ENCODE measurements around the gene UNC5C.

UNC5C gene

DNA sequence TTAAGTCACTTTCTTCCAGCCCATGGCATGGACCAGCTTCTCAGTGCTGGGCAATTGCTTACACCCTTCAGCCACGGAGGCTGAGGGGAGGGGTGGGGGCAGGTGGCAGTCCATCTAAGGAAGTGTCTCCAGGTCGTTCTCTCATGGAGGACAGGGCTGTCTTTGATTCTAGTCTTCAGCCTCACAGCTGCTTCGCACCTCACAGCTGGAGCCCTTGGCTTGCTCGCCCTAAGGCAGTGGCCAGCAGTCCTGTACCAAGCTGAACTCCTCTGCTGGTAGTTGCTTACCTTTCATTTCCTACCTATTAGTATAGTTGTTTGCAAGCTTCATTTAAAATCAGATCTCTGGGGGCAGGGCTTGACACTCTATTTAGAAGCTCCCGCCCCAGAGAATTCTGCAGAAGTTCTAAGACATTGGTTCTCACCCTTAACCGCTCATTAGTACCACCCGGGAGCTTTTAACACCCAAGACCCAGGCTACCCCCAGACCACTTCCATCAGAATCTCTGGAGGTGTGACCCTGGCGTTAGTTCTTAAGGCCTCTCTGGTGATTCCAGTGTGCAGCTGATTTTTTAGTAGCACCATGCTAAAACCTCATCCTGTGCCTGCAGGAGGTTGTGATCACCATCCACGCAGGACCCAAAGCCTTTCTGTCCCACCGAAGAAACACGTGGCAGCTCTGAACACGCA lies 386.8 kb downstream of the UNC5C start:
- Histone ChIP-seq H3K27ac (ENCODE audit: extremely low read depth, low read depth, low read length) (no peak overlapping the region), H3K4me1 (ENCODE audit: control insufficient read depth, insufficient read depth, low read length) (no peaks in the 10 kb centered on the region), H3K9me3 (ENCODE audit: control insufficient read depth, insufficient read depth, low read depth, low read length) (no peaks in the 10 kb centered on the region), H3K36me3 (ENCODE audit: control insufficient read depth in 2 of 2, insufficient read depth in 1 of 2, low read length in 2 of 2) (no peaks in the 10 kb centered on the region), H3K4me3 (ENCODE audit: low read depth, low read length) (no peak overlapping the region)
- ChIA-PET POLR2A (no interaction called here), CTCF (interaction anchor here (0.5 to 0.8 kb wide), 3 partner anchors 199 to 1362 kb away, joined by 3 to 5 read pairs (median 3); no protein-coding TSS in a partner anchor)
- TF ChIP-seq ZNF514 (tag by site-specific recombination; IDR thresholded peaks at IDR 0.05) (no peak), KLF9 (tag by site-specific recombination; IDR thresholded peaks at IDR 0.05; ENCODE audit: low read depth) (no peak), ZNF23 (tag by site-specific recombination; IDR thresholded peaks at IDR 0.05; ENCODE audit: borderline replicate concordance) (no peak)
- TF ChIP-seq, protein P1, sequence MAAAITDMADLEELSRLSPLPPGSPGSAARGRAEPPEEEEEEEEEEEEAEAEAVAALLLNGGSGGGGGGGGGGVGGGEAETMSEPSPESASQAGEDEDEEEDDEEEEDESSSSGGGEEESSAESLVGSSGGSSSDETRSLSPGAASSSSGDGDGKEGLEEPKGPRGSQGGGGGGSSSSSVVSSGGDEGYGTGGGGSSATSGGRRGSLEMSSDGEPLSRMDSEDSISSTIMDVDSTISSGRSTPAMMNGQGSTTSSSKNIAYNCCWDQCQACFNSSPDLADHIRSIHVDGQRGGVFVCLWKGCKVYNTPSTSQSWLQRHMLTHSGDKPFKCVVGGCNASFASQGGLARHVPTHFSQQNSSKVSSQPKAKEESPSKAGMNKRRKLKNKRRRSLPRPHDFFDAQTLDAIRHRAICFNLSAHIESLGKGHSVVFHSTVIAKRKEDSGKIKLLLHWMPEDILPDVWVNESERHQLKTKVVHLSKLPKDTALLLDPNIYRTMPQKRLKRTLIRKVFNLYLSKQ (tag by site-specific recombination; IDR thresholded peaks at IDR 0.05; ENCODE audit: borderline replicate concordance), result no peak
- TF ChIP-seq, protein P2, sequence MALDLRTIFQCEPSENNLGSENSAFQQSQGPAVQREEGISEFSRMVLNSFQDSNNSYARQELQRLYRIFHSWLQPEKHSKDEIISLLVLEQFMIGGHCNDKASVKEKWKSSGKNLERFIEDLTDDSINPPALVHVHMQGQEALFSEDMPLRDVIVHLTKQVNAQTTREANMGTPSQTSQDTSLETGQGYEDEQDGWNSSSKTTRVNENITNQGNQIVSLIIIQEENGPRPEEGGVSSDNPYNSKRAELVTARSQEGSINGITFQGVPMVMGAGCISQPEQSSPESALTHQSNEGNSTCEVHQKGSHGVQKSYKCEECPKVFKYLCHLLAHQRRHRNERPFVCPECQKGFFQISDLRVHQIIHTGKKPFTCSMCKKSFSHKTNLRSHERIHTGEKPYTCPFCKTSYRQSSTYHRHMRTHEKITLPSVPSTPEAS (tag by site-specific recombination; IDR thresholded peaks at IDR 0.05), result no peak

DNA sequence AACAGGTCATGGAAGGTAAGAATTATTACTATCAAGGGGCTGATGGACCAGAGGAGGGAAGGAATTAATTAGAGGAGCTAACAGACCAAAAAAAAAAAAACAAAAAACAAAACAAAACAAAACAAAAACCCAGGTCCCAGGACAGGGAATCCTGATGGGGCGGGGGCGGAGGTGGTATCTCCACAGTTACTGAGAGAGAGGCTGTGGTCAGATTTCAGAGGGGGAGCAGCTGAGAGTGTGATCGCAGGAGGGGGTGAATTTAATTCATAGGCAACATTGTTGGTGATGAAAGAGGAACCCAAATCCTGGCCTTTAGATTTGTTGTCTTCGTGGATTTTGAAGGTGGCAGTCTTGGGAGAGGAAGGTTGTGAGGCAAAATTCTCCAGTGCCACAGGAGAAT lies 389.4 kb downstream of the UNC5C start:
- no peak overlapping the region for H3K27ac ChIP-seq (ENCODE audit: extremely low read depth, low read depth, low read length)
- POLR2A ChIA-PET, result no interaction called here
- H3K4me3 ChIP-seq (ENCODE audit: low read depth, low read length), result no peak overlapping the region
- TF ChIP-seq, protein P3, sequence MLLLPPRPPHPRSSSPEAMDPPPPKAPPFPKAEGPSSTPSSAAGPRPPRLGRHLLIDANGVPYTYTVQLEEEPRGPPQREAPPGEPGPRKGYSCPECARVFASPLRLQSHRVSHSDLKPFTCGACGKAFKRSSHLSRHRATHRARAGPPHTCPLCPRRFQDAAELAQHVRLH (tag by site-specific recombination; IDR thresholded peaks at IDR 0.05), result no peak
- TF ChIP-seq ZNF133 (tag by site-specific recombination; IDR thresholded peaks at IDR 0.05), result no peak
- no peak for TF ChIP-seq ZNF433 (tag by site-specific recombination; IDR thresholded peaks at IDR 0.05; ENCODE audit: low read depth)
- no peak for TF ChIP-seq REPIN1 (tag by site-specific recombination; IDR thresholded peaks at IDR 0.05; ENCODE audit: low read depth)
- TF ChIP-seq, protein P4, sequence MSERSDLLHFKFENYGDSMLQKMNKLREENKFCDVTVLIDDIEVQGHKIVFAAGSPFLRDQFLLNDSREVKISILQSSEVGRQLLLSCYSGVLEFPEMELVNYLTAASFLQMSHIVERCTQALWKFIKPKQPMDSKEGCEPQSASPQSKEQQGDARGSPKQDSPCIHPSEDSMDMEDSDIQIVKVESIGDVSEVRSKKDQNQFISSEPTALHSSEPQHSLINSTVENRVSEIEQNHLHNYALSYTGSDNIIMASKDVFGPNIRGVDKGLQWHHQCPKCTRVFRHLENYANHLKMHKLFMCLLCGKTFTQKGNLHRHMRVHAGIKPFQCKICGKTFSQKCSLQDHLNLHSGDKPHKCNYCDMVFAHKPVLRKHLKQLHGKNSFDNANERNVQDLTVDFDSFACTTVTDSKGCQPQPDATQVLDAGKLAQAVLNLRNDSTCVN (tag by site-specific recombination; optimal IDR thresholded peaks at IDR 0.05), result no peak
- no peaks in the 10 kb centered on the region for H3K9me3 ChIP-seq (ENCODE audit: control insufficient read depth, insufficient read depth, low read depth, low read length)
- H3K4me1 ChIP-seq (ENCODE audit: control insufficient read depth, insufficient read depth, low read length), result no peaks in the 10 kb centered on the region
- CTCF ChIA-PET, result interaction anchor here (0.7 kb wide), 1 partner anchor 8 kb away, joined by 3 read pairs; no protein-coding TSS in a partner anchor
- no peaks in the 10 kb centered on the region for H3K36me3 ChIP-seq (ENCODE audit: control insufficient read depth in 2 of 2, insufficient read depth in 1 of 2, low read length in 2 of 2)

DNA sequence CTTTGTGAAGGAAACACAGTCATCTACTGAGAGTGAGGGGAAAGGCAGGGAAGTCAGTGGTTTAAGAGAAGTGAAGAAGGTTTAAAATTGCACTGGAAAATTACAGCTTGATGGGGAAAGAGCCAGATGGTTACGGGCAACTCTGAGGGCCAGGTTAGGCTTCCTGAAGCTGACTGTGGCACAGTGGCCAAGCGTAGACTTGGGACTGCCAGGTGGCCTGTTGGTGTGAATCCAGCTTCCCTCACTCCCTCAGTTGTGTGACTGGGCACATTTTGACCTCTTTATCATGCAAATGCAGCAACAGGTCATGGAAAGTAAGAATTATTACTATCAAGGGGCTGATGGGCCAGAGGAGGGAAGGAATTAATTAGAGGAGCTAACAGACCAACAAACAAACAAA lies 390.1 kb downstream of the UNC5C start:
- Histone ChIP-seq H3K9me3 (ENCODE audit: control insufficient read depth, insufficient read depth, low read depth, low read length) (no peaks in the 10 kb centered on the region), H3K4me3 (ENCODE audit: low read depth, low read length) (no peak overlapping the region), H3K27ac (ENCODE audit: extremely low read depth, low read depth, low read length) (no peak overlapping the region), H3K36me3 (ENCODE audit: control insufficient read depth in 2 of 2, insufficient read depth in 1 of 2, low read length in 2 of 2) (no peaks in the 10 kb centered on the region), H3K4me1 (ENCODE audit: control insufficient read depth, insufficient read depth, low read length) (no peaks in the 10 kb centered on the region)
- POLR2A ChIA-PET, result no interaction called here
- TF ChIP-seq ZNF548 (tag by site-specific recombination; IDR thresholded peaks at IDR 0.05) (no peak), ZNF843 (tag by site-specific recombination; IDR thresholded peaks at IDR 0.05) (no peak), MYNN (tag by site-specific recombination; IDR thresholded peaks at IDR 0.05; ENCODE audit: borderline replicate concordance) (no peak), ZNF529 (tag by site-specific recombination; IDR thresholded peaks at IDR 0.05; ENCODE audit: insufficient replicate concordance) (no peak)
- TF ChIP-seq, protein P5, sequence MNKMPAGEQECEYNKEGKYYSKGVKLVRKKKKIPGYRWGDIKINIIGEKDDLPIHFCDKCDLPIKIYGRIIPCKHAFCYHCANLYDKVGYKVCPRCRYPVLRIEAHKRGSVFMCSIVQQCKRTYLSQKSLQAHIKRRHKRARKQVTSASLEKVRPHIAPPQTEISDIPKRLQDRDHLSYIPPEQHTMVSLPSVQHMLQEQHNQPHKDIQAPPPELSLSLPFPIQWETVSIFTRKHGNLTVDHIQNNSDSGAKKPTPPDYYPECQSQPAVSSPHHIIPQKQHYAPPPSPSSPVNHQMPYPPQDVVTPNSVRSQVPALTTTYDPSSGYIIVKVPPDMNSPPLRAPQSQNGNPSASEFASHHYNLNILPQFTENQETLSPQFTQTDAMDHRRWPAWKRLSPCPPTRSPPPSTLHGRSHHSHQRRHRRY (tag by site-specific recombination; IDR thresholded peaks at IDR 0.05), result no peak
- TF ChIP-seq, protein P6, sequence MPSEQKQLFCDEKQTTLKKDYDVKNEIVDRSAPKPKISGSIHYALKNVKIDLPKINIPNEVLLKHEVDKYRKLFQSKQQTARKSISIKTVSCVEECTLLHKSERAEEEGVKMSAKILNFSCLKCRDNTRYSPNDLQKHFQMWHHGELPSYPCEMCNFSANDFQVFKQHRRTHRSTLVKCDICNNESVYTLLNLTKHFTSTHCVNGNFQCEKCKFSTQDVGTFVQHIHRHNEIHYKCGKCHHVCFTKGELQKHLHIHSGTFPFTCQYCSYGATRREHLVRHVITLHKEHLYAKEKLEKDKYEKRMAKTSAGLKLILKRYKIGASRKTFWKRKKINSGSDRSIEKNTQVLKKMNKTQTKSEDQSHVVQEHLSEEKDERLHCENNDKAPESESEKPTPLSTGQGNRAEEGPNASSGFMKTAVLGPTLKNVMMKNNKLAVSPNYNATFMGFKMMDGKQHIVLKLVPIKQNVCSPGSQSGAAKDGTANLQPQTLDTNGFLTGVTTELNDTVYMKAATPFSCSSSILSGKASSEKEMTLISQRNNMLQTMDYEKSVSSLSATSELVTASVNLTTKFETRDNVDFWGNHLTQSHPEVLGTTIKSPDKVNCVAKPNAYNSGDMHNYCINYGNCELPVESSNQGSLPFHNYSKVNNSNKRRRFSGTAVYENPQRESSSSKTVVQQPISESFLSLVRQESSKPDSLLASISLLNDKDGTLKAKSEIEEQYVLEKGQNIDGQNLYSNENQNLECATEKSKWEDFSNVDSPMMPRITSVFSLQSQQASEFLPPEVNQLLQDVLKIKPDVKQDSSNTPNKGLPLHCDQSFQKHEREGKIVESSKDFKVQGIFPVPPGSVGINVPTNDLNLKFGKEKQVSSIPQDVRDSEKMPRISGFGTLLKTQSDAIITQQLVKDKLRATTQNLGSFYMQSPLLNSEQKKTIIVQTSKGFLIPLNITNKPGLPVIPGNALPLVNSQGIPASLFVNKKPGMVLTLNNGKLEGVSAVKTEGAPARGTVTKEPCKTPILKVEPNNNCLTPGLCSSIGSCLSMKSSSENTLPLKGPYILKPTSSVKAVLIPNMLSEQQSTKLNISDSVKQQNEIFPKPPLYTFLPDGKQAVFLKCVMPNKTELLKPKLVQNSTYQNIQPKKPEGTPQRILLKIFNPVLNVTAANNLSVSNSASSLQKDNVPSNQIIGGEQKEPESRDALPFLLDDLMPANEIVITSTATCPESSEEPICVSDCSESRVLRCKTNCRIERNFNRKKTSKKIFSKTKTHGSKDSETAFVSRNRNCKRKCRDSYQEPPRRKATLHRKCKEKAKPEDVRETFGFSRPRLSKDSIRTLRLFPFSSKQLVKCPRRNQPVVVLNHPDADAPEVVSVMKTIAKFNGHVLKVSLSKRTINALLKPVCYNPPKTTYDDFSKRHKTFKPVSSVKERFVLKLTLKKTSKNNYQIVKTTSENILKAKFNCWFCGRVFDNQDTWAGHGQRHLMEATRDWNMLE (tag by site-specific recombination; conservative IDR thresholded peaks at IDR 0.05; ENCODE audit: low read depth), result no peak
- CTCF ChIA-PET, result no interaction called here

Data from HEK293 (cell line).